ENCODE data around the gene TMED1. TPM values are rescaled to one million over a fixed set of nuclear protein-coding genes. Genes with fewer than 3 reads are reported as not detected.

Gene TMED1
- total RNA-seq, 4 donors from 2014 or later = 8.9 to 26.2 (median 20.4) TPM

DNA sequence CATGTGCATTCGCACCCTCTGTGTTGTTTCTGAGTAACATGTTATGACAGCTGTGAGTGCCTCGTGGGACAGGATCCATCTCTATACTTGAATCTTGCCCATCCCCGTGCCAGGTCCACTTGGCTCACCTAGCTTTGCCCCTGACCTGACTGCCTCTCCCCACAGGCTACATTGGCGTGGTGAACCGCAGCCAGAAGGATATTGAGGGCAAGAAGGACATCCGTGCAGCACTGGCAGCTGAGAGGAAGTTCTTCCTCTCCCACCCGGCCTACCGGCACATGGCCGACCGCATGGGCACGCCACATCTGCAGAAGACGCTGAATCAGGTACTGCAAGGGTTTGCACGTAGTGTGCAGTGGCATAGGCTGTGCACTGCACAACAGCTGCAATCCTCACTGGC lies 53.2 kb downstream of the TMED1 start:
- H3K27me3 ChIP-seq = no peaks in the 10 kb centered on the region
- 93% methylated on average over 12 of the region's 13 CpGs for WGBS
- DNase-seq (ENCODE audit: low spot score in 2 of 2) = no peak
- H3K4me1 ChIP-seq = peaks cover 24% of the 10 kb centered on the region
- no peak overlapping the region for H3K4me3 ChIP-seq
- TF ChIP-seq POLR2AphosphoS5 (IDR thresholded peaks at IDR 0.05) = no peak
- TF ChIP-seq, protein P1, sequence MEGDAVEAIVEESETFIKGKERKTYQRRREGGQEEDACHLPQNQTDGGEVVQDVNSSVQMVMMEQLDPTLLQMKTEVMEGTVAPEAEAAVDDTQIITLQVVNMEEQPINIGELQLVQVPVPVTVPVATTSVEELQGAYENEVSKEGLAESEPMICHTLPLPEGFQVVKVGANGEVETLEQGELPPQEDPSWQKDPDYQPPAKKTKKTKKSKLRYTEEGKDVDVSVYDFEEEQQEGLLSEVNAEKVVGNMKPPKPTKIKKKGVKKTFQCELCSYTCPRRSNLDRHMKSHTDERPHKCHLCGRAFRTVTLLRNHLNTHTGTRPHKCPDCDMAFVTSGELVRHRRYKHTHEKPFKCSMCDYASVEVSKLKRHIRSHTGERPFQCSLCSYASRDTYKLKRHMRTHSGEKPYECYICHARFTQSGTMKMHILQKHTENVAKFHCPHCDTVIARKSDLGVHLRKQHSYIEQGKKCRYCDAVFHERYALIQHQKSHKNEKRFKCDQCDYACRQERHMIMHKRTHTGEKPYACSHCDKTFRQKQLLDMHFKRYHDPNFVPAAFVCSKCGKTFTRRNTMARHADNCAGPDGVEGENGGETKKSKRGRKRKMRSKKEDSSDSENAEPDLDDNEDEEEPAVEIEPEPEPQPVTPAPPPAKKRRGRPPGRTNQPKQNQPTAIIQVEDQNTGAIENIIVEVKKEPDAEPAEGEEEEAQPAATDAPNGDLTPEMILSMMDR (IDR thresholded peaks at IDR 0.05) = no peak
- no peak for TF ChIP-seq POLR2A (IDR thresholded peaks at IDR 0.05)
- no peak for TF ChIP-seq EP300 (IDR thresholded peaks at IDR 0.05)
- no peaks in the 10 kb centered on the region for H3K9me3 ChIP-seq
- H3K36me3 ChIP-seq = peaks cover 95% of the 10 kb centered on the region
- H3K27ac ChIP-seq = no peak overlapping the region

Other genes starting within 250 kb of the TMED1 start
- 10 to 100 TPM; 28.9 to 65.9 (median 59.1) TPM for gene AP1M2, start 248.9 kb downstream of the TMED1 start, total RNA-seq
- 100 to 1,000 TPM in 1 of 4 donors, 10 to 100 TPM in 3; 59.1 to 108 (median 94.5) TPM for gene SLC44A2, start 210.7 kb downstream of the TMED1 start, total RNA-seq
- 100 to 1,000 TPM; 114 to 280 (median 132) TPM for gene ILF3, start 181.9 kb downstream of the TMED1 start, total RNA-seq
- 10 to 100 TPM; 34.4 to 57.2 (median 40.2) TPM for gene QTRT1, start 134.8 kb downstream of the TMED1 start, total RNA-seq
- 100 to 1,000 TPM; 135 to 322 (median 173) TPM for gene DNM2, start 118.1 kb downstream of the TMED1 start, total RNA-seq
- 1 to 10 TPM in 1 of 4 donors, not detected in 3; 1.7 TPM for gene C19orf38, start 12.2 kb upstream of the TMED1 start, total RNA-seq
- 10 to 100 TPM; 19.8 to 26.6 (median 23.2) TPM for gene CARM1, start 35.3 kb upstream of the TMED1 start, total RNA-seq
- 10 to 100 TPM; 32.4 to 68.0 (median 50.2) TPM for gene YIPF2, start 92.4 kb upstream of the TMED1 start, total RNA-seq
- 10 to 100 TPM; 25.7 to 36.3 (median 33.0) TPM for gene TIMM29, start 92.6 kb upstream of the TMED1 start, total RNA-seq
- 100 to 1,000 TPM in 2 of 4 donors, 10 to 100 TPM in 2; 85.2 to 142 (median 101) TPM for gene SMARCA4, start 124.8 kb upstream of the TMED1 start, total RNA-seq